GM18505 (cell line): Measurements from ENCODE around the gene SOCS1.
"Not testable (repeated sequence)": the region's sequence is repeated elsewhere in the genome, so short reads cannot be mapped to it uniquely, and the experiment has no call there.

Experiments used
- ATAC-seq: cut with Tn5 transposase; IDR thresholded peaks from one replicate; pipeline ENCODE4 v1.9.1; 2021; ENCODE audit not compliant: unreplicated experiment
- POLR2A ChIP-seq: IDR thresholded peaks from 4 replicates; pipeline ENCODE4 v1.6.1; 2011; ENCODE audit warnings: borderline replicate concordance; ENCODE audit not compliant: insufficient read depth, insufficient read length; ENCODE audit errors: extremely low read depth

SOCS1 gene

GRCh38 chr16:11232302-11232851 is 23.6 kb downstream of the SOCS1 start:
- ATAC-seq, result no peak
- no peak for TF ChIP-seq POLR2A

- no peak for ATAC-seq
- no peak for TF ChIP-seq POLR2A
These were observed 24.5 kb downstream of the SOCS1 start for GRCh38 chr16:11231367-11231970.

- ATAC-seq, result no peak
- TF ChIP-seq POLR2A, result no peak
These were observed 26.1 kb downstream of the SOCS1 start for GRCh38 chr16:11229906-11230305.

GRCh38 chr16:11229432-11229831 is 26.6 kb downstream of the SOCS1 start:
- TF ChIP-seq POLR2A, result no peak
- no peak for ATAC-seq

- TF ChIP-seq POLR2A, result peak; percentile 42
- no peak for ATAC-seq
These were observed 30.1 kb downstream of the SOCS1 start for GRCh38 chr16:11225677-11226549.

GRCh38 chr16:11224894-11225676 is 30.9 kb downstream of the SOCS1 start:
- ATAC-seq, result peak; percentile 88
- TF ChIP-seq POLR2A, result peak; percentile 59

GRCh38 chr16:11224096-11224893 is 31.7 kb downstream of the SOCS1 start:
- peak; percentile 47 for TF ChIP-seq POLR2A
- ATAC-seq, result peak; percentile 27

- ATAC-seq, result not testable (repeated sequence)
These were observed 35.5 kb downstream of the SOCS1 start for GRCh38 chr16:11220507-11220906.

- ATAC-seq, result no peak
- TF ChIP-seq POLR2A, result no peak
These were observed 36.8 kb downstream of the SOCS1 start for GRCh38 chr16:11219178-11219577.

- ATAC-seq, result no peak
- TF ChIP-seq POLR2A, result no peak
These were observed 37.4 kb downstream of the SOCS1 start for GRCh38 chr16:11218604-11218962.

- no peak for ATAC-seq
- TF ChIP-seq POLR2A, result no peak
These were observed 38.1 kb downstream of the SOCS1 start for GRCh38 chr16:11217651-11218603.
